NOMO-1 treated with DMSO at 0.1 percent for 48 hours (cell line): ENCODE results near the gene AEN.

Experiments used
- DNase-seq: peaks from one replicate; lab custom pipeline; 2025; ENCODE audit not compliant: unreplicated experiment; lab: John Stamatoyannopoulos, UW

The AEN gene

DNA sequence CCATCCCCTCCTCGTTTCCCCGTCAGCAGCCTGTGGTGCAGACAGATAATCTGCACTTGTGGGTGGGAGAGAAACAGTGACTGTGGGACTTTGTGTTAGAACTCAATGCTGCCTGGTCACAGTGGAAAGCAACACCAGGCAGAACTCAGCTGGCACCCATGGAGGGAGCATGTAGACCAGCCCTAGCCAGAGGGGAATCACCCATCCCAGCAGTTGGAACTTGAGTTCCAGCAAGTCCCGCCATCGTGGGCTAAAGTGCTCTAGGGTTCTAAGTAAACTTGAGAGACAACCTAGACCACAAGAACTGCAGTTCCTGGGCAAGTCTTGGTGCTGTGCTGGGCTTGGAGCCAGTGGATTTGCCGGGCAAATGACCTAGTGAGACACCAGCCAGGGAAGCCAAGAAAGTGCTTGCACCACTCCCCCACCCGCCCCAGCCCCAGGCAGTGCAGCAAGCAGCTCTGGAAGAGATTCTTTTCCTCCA is 42.0 kb downstream of the AEN start:
- DNase-seq: no peak

GRCh38 chr15:88664151-88664778 is 43.1 kb downstream of the AEN start:
- no peak for DNase-seq

DNA sequence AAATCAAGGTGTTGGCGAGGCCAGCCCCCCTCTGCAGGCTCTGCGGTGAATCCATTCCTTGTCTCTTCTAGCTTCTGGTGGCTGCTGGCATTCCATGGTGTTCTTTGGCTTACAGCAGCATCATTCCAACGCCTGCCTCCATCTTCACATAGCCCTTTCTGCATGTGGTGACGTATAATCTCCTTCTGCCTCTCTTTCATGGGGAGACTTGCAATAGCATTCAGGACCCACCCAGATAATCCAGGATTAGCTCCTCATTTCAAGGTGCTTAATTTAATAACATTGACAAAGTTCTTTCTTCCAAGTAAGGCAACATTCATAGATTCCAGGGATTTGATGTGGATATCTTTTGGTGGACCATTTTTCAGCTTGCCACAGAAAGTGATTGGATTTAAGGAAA is 53.5 kb downstream of the AEN start:
- no peak for DNase-seq

- DNase-seq: no peak
These were observed 57.6 kb downstream of the AEN start for GRCh38 chr15:88678755-88679154.

DNA sequence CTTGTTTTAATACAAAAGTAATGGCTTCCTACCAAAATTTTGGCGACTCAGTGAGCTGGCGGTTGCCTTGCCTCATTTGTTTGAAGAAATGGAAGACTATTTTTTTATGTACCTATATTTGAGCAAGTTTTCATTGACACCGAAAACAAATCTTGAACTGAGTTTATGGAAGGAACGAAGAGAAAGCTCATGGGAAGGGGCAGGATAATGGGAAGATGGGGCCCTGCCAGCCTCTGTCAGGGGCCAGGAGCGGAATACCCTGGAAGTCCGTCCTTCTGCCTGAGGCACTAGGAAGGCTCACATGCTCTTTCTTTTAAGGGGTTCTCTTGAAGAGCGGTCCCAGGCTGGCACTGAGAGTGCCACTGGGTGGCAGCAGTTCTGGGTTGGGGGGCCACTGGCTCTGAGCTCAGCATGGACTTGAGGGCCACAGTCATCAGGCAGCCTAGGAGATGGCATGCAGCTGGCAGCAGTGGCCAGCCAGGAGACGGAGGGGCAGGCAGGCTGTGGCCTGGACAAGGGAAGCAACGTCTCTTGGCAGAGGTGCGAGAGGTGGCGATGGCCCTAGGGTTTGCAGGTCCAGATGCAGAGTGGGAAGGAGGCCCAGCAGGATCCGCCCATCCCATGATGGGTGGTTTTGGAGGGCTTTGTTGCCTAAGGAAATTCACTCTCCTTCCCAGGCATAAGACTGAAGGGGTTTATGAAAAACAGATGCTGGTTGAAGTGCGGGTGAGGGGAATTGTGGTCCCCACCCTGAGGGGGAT is 59.3 kb downstream of the AEN start:
- no peak for DNase-seq

DNA sequence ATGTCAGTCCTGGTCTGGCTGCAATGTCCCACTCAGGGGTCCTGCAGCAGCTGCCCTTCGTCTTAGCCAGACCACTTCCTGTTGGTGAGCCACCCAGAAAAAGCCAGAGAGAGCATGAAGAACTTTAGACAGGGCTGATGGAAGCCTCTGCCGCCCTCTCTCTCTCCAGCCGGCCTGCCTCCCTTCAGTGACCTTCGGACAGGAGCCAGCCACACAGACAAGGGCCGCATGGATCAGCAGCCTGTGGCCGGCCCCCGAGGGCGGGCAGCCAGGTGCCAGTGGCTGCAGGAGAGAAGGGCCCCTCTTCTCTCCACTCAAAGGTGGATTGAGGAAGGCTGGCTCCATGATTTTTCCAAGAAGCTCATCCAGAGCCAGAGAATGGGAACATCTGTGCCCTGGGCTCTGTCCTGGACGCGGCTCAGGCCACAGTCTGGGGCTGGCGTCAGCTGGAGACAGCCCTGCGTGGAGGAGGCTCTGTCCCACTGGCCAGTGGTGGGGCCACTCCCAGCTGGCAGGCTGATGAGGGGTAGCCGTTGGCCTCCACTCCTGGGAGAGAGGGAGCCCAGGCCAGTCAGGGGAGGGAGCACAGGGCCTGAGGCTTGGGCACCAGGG is 60.6 kb downstream of the AEN start:
- no peak for DNase-seq
